B cell (primary cell): ENCODE measurements around the gene EXOC6. TPM values are rescaled to one million over a fixed set of nuclear protein-coding genes. Genes with fewer than 3 reads are reported as not detected.

ENCODE experiments used
- ATAC-seq: fragments of 200-7000 bp; cut with Tn5 transposase; one replicate; pipeline ENCODE4 v1.10.0; 2021; ENCODE audit warnings: low read depth, mild to moderate bottlenecking, moderate number of reproducible peaks, moderate library complexity
- CTCF ChIA-PET: fragments of 350-600 bp; sonication (Branson Sonifier 250); formaldehyde crosslinking; loops from one replicate; lab custom pipeline; 2021; ENCODE audit warnings: antibody characterized with exemption, inconsistent platforms; lab: Charles Lee
- POLR2A ChIA-PET: fragments of 350-600 bp; sonication (Branson Sonifier 250); formaldehyde crosslinking; loops from one replicate; lab custom pipeline; 2021; ENCODE audit warnings: antibody characterized with exemption; lab: Charles Lee
- DNase-seq: peaks from one replicate; pipeline ENCODE4 v3.0.0; 2013
- H2AFZ ChIP-seq: 2 replicates; pipeline ENCODE4 v1.6.1; 2012; ENCODE audit warnings: mild to moderate bottlenecking, low read depth, low read length; ENCODE audit not compliant: insufficient read depth, poor library complexity, severe bottlenecking
- H3K27ac ChIP-seq, 2 donors: 1 replicate in 1 of 2; 2 replicates in 1 of 2; pipeline ENCODE4 v1.5.1; 2012 to 2013; ENCODE audit warnings: low read length in 2 of 2, mild to moderate bottlenecking in 2 of 2, moderate library complexity in 1 of 2
- H3K27me3 ChIP-seq, 4 experiments: fragments of 200-600 bp in 1 of 4; sonication (generic) in 1 of 4; replicated peaks in 1 of 4; 1 replicate in 2 of 4; 2 replicates in 2 of 4; pipeline versions ENCODE4 v1.6.1 to v1.7.0; 2013 to 2016; ENCODE audit warnings: low read length in 3 of 4, mild to moderate bottlenecking in 2 of 4, mixed read lengths in 1 of 4, moderate library complexity in 1 of 4; ENCODE audit not compliant: insufficient read depth in 4 of 4, control insufficient read depth in 3 of 4; ENCODE audit errors: control extremely low read depth in 1 of 4
- H3K36me3 ChIP-seq, 2 experiments: replicated peaks in 1 of 2; 1 replicate in 1 of 2; 2 replicates in 1 of 2; pipeline versions ENCODE4 v1.6.1 to v1.7.1; 2013; ENCODE audit warnings: low read length in 1 of 2; ENCODE audit not compliant: insufficient read depth in 2 of 2, control insufficient read depth in 1 of 2; ENCODE audit errors: control extremely low read depth in 1 of 2, extremely low read depth in 1 of 2
- H3K4me1 ChIP-seq, 2 donors: fragments of 200-600 bp in 1 of 2; sonication (generic) in 1 of 2; 1 replicate in 1 of 2; 2 replicates in 1 of 2; pipeline versions ENCODE4 v1.5.1 to v1.6.1; 2013 to 2017; ENCODE audit warnings: low read length in 2 of 2; ENCODE audit not compliant: control insufficient read depth in 2 of 2, insufficient read depth in 2 of 2
- H3K4me2 ChIP-seq: replicated peaks from 2 replicates; pipeline ENCODE3; 2012; ENCODE audit warnings: mild to moderate bottlenecking, low read depth, low read length; ENCODE audit not compliant: poor library complexity, severe bottlenecking
- H3K4me3 ChIP-seq, 5 experiments: fragments of 200-600 bp in 1 of 5; sonication (generic) in 1 of 5; 1 replicate in 3 of 5; 2 replicates in 2 of 5; pipeline versions ENCODE4 v1.5.1 to v1.7.0; 2011 to 2016; ENCODE audit warnings: low read length in 4 of 5, mild to moderate bottlenecking in 4 of 5, low read depth in 2 of 5, control low read depth in 1 of 5, moderate library complexity in 1 of 5; ENCODE audit not compliant: insufficient read depth in 1 of 5; ENCODE audit errors: control extremely low read depth in 1 of 5, extremely low read depth in 1 of 5
- H3K79me2 ChIP-seq: fragments of 200-600 bp; sonication (generic); one replicate; pipeline ENCODE4 v1.6.0; 2016; ENCODE audit warnings: low read length; ENCODE audit not compliant: control insufficient read depth, insufficient read depth
- H3K9ac ChIP-seq: fragments of 200-600 bp; sonication (generic); 2 replicates; pipeline ENCODE4 v1.6.1; 2017; ENCODE audit warnings: mild to moderate bottlenecking, low read length, moderate library complexity
- H3K9me3 ChIP-seq, 3 donors: one replicate each; pipeline versions ENCODE4 v1.6.1 to v1.7.1; 2013; ENCODE audit warnings: low read length in 2 of 3; ENCODE audit not compliant: control insufficient read depth in 2 of 3, insufficient read depth in 1 of 3; ENCODE audit errors: control extremely low read depth in 1 of 3
- H4K20me1 ChIP-seq: 2 replicates; pipeline ENCODE4 v1.6.0; 2012; ENCODE audit warnings: mild to moderate bottlenecking, low read length; ENCODE audit not compliant: insufficient read depth, control insufficient read depth, poor library complexity, severe bottlenecking
- H3K27ac Mint-ChIP-seq: one replicate; pipeline ENCODE4 v1.8.0; 2021; ENCODE audit warnings: mixed read lengths
- H3K27me3 Mint-ChIP-seq: one replicate; pipeline ENCODE4 v1.8.0; 2021; ENCODE audit warnings: mixed read lengths
- H3K4me1 Mint-ChIP-seq: one replicate; pipeline ENCODE4 v1.8.0; 2021; ENCODE audit warnings: mixed read lengths
- H3K4me3 Mint-ChIP-seq: one replicate; pipeline ENCODE4 v1.8.0; 2021; ENCODE audit warnings: mixed read lengths
- H3K9me3 Mint-ChIP-seq: one replicate; pipeline ENCODE4 v1.8.0; 2022; ENCODE audit warnings: mixed read lengths; ENCODE audit not compliant: insufficient read depth
- EZH2 ChIP-seq: IDR thresholded peaks from 2 replicates; pipeline ENCODE4 v1.6.1; 2012; ENCODE audit warnings: borderline replicate concordance, low read depth, mild to moderate bottlenecking, moderate library complexity, low read length; ENCODE audit not compliant: insufficient read depth, poor library complexity, severe bottlenecking
- WGBS: methylation state at CpG from one replicate; pipeline ENCODE4 v1.1.5; 2013; ENCODE audit warnings: missing lambda C conversion rate; ENCODE audit not compliant: insufficient coverage; 5-methylcytosine and 5-hydroxymethylcytosine counted together
- intact Hi-C: fragments of 100-400 bp; cut with micrococcal nuclease; formaldehyde crosslinking; loops from one replicate; pipeline ENCODE4 v1.10.0; 2022
- polyA plus RNA-seq: library from polyadenylated mRNA; depleted of rRNA; stranded (reverse); fragments of >200 nt; gene quantifications from 2 replicates; pipeline ENCODE4 v1.2.3, GENCODE V29; 2012
- total RNA-seq, 2 donors: library from RNA; stranded (reverse); fragments of 120-200 nt in 1 of 2; gene quantifications; 1 replicate in 1 of 2; 2 replicates in 1 of 2; pipeline versions ENCODE4 v1.2.3 to v1.2.4, GENCODE V29; 2013 to 2022
- TF ChIP-seq, protein P1 (sequence below): fragments of 200-600 bp; IDR thresholded peaks from one replicate; pipeline ENCODE4 v1.8.0; 2022; ENCODE audit warnings: antibody characterized with exemption, mild to moderate bottlenecking

Gene EXOC6
- total and polyA plus RNA-seq, 2 donors (not counting 1 experiment from before 2014, with no cell fraction given), result 7.9 to 22.6 TPM

GRCh38 chr10:93027508-93027907, 179.2 kb downstream of the EXOC6 start:
- no peak overlapping the region for H2AFZ ChIP-seq
- ATAC-seq, result no peak

DNA sequence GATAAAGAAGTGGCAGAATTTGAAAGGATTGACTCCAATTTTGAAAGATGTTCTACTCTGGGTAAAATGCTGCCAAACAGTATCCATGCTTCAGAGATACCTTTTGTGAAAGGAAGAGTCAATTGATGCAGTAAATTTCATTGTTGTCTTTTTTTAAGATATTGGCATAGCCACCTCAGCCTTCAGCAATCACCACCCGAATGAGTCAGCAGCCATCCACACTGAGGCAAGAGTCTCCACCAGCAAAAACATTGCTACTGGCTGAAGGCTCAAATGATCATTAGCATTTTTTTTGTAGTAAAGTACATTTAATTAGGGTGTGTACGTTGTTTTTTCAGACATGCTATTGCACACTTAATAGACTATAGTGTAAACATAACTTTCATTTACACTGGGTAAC, 180.6 kb downstream of the EXOC6 start:
- Histone ChIP-seq H3K4me2 (no peak overlapping the region), H3K27me3 (no peaks in the 10 kb centered on the region), H4K20me1 (no peaks in the 10 kb centered on the region), H3K4me3 (no peak overlapping the region), H3K36me3 (peaks cover 4 to 6% of the 10 kb centered on the region in 2 experiments), H2AFZ (no peak overlapping the region), H3K79me2 (no peaks in the 10 kb centered on the region), H3K27ac (no peak overlapping the region), H3K9me3 (no peaks in the 10 kb centered on the region), H3K9ac (no peak overlapping the region), H3K4me1 (no peaks in the 10 kb centered on the region)
- DNase-seq (no peak), ATAC-seq (no peak)
- H3K9me3 Mint-ChIP-seq, result peaks cover 4% of the 10 kb centered on the region
- H3K27ac Mint-ChIP-seq, result no peak overlapping the region
- intact Hi-C loops, result no loop called here
- TF ChIP-seq, protein P1, sequence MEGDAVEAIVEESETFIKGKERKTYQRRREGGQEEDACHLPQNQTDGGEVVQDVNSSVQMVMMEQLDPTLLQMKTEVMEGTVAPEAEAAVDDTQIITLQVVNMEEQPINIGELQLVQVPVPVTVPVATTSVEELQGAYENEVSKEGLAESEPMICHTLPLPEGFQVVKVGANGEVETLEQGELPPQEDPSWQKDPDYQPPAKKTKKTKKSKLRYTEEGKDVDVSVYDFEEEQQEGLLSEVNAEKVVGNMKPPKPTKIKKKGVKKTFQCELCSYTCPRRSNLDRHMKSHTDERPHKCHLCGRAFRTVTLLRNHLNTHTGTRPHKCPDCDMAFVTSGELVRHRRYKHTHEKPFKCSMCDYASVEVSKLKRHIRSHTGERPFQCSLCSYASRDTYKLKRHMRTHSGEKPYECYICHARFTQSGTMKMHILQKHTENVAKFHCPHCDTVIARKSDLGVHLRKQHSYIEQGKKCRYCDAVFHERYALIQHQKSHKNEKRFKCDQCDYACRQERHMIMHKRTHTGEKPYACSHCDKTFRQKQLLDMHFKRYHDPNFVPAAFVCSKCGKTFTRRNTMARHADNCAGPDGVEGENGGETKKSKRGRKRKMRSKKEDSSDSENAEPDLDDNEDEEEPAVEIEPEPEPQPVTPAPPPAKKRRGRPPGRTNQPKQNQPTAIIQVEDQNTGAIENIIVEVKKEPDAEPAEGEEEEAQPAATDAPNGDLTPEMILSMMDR, result no peak
- no peak for TF ChIP-seq EZH2
- H3K4me1 Mint-ChIP-seq, result no peaks in the 10 kb centered on the region
- no peak overlapping the region for H3K4me3 Mint-ChIP-seq
- CTCF ChIA-PET, result no interaction called here
- H3K27me3 Mint-ChIP-seq, result no peaks in the 10 kb centered on the region
- 100% methylated on average over 1 of the region's 2 CpGs for WGBS
- POLR2A ChIA-PET, result interaction anchor here (0.6 kb wide), 1 partner anchor 1096 kb away, joined by 6 read pairs; no protein-coding TSS in a partner anchor

More at GRCh38 chr10:93027508-93027907, 179.2 kb downstream of the EXOC6 start:
- CTCF ChIA-PET, result no interaction called here
- POLR2A ChIA-PET, result no interaction called here
- intact Hi-C loops, result no loop called here
- Histone ChIP-seq H3K27me3 (no peaks in the 10 kb centered on the region), H3K9ac (no peak overlapping the region), H3K4me3 (no peak overlapping the region), H4K20me1 (no peaks in the 10 kb centered on the region), H3K27ac (no peak overlapping the region), H3K79me2 (no peaks in the 10 kb centered on the region), H3K9me3 (no peaks in the 10 kb centered on the region), H3K4me1 (no peaks in the 10 kb centered on the region), H3K36me3 (peaks cover 5% of the 10 kb centered on the region in 2 experiments), H3K4me2 (no peak overlapping the region)
- DNase-seq, result no peak
- Mint-ChIP-seq H3K4me1 (no peaks in the 10 kb centered on the region), H3K27me3 (no peaks in the 10 kb centered on the region), H3K27ac (no peak overlapping the region), H3K4me3 (no peak overlapping the region), H3K9me3 (peaks cover 4% of the 10 kb centered on the region)
- TF ChIP-seq EZH2, result no peak
- TF ChIP-seq, protein P1, result no peak
